Ishikawa (cell line): Measurements from ENCODE around the gene SYNDIG1L.

Experiments
- CEBPB ChIP-seq: IDR thresholded peaks from 2 replicates; pipeline ENCODE4 v1.6.1; 2012
- CREB1 ChIP-seq: IDR thresholded peaks from 2 replicates; pipeline ENCODE4 v1.6.1; 2012; ENCODE audit warnings: low read depth
- EGR1 ChIP-seq: IDR thresholded peaks from 2 replicates; pipeline ENCODE4 v1.6.1; 2012
- EP300 ChIP-seq: IDR thresholded peaks from 2 replicates; pipeline ENCODE4 v1.6.1; 2012; ENCODE audit warnings: borderline replicate concordance
- FOXM1 ChIP-seq: IDR thresholded peaks from 2 replicates; pipeline ENCODE4 v1.6.1; 2012; ENCODE audit warnings: low read depth, borderline replicate concordance
- MAX ChIP-seq: IDR thresholded peaks from 2 replicates; pipeline ENCODE4 v1.6.1; 2012
- NFIC ChIP-seq: IDR thresholded peaks from 2 replicates; pipeline ENCODE4 v1.6.1; 2012
- RAD21 ChIP-seq: IDR thresholded peaks from 2 replicates; pipeline ENCODE4 v1.6.1; 2012; ENCODE audit warnings: low read depth
- REST ChIP-seq: IDR thresholded peaks from 2 replicates; pipeline ENCODE4 v1.6.1; 2012; ENCODE audit warnings: low read depth, mild to moderate bottlenecking
- TAF1 ChIP-seq: IDR thresholded peaks from 2 replicates; pipeline ENCODE4 v1.6.1; 2012; ENCODE audit warnings: low read depth, mild to moderate bottlenecking
- TCF12 ChIP-seq: IDR thresholded peaks from 2 replicates; pipeline ENCODE4 v1.6.1; 2012; ENCODE audit warnings: low read depth
- TEAD4 ChIP-seq: IDR thresholded peaks from 2 replicates; pipeline ENCODE4 v1.6.1; 2012
- USF1 ChIP-seq: IDR thresholded peaks from 2 replicates; pipeline ENCODE4 v1.6.1; 2012
- YY1 ChIP-seq: IDR thresholded peaks from 2 replicates; pipeline ENCODE4 v1.6.1; 2012; ENCODE audit warnings: low read depth
- ZBTB7A ChIP-seq: IDR thresholded peaks from 2 replicates; pipeline ENCODE4 v1.6.1; 2012; ENCODE audit warnings: low read depth

Gene SYNDIG1L

GRCh38 chr14:74402401-74403251, 23.4 kb downstream of the SYNDIG1L start:
- no peak for TF ChIP-seq ZBTB7A
- TF ChIP-seq CREB1, result no peak
- no peak for TF ChIP-seq FOXM1
- no peak for TF ChIP-seq REST
- TF ChIP-seq EGR1, result no peak
- TF ChIP-seq NFIC, result no peak
- TF ChIP-seq TEAD4, result no peak
- no peak for TF ChIP-seq USF1

- TF ChIP-seq MAX (no peak), ZBTB7A (no peak; the same call in 1 of the 2 replicates), EP300 (no peak), CREB1 (no peak)
These were observed 24.3 kb downstream of the SYNDIG1L start for GRCh38 chr14:74401504-74402241.

GRCh38 chr14:74400919-74401503, 25.0 kb downstream of the SYNDIG1L start:
- no peak for TF ChIP-seq TEAD4
- no peak for TF ChIP-seq EGR1
- TF ChIP-seq MAX, result no peak
- TF ChIP-seq USF1, result no peak
- no peak for TF ChIP-seq REST
- TF ChIP-seq TCF12, result no peak
- no peak for TF ChIP-seq CEBPB
- no peak for TF ChIP-seq EP300
- no peak for TF ChIP-seq CREB1
- no peak for TF ChIP-seq YY1
- TF ChIP-seq TAF1, result no peak
- TF ChIP-seq ZBTB7A, result no peak
- no peak for TF ChIP-seq NFIC
- no peak for TF ChIP-seq RAD21

GRCh38 chr14:74400031-74400685, 25.9 kb downstream of the SYNDIG1L start:
- TF ChIP-seq CEBPB, result no peak
- TF ChIP-seq REST, result no peak
- no peak for TF ChIP-seq EP300
- no peak for TF ChIP-seq NFIC
- TF ChIP-seq USF1, result no peak
- no peak for TF ChIP-seq CREB1
- TF ChIP-seq TEAD4, result no peak
- TF ChIP-seq FOXM1, result no peak
- TF ChIP-seq ZBTB7A, result no peak
- no peak for TF ChIP-seq YY1
- TF ChIP-seq TAF1, result no peak
- TF ChIP-seq RAD21, result no peak
- no peak for TF ChIP-seq EGR1
- no peak for TF ChIP-seq MAX
- no peak for TF ChIP-seq TCF12
